K562 (cell line): ENCODE results near the gene KLHL12. TPM values are rescaled to one million over a fixed set of nuclear protein-coding genes. Genes with fewer than 3 reads are reported as not detected.

ENCODE experiments used
- ADNP ChIP-seq: fragments of 200-800 bp; sonication (Bioruptor generic); IDR thresholded peaks from 2 replicates; pipeline ENCODE4 v1.6.1; 2016; ENCODE audit warnings: missing genetic modification characterization, missing compliant biosample characterization
- E2F6 ChIP-seq, 2 experiments: IDR thresholded peaks; 2 replicates each; pipeline ENCODE4 v1.6.1; 2011; ENCODE audit warnings: borderline replicate concordance in 1 of 2, control low read depth in 1 of 2, low read depth in 1 of 2, low read length in 1 of 2, mild to moderate bottlenecking in 1 of 2, mixed read lengths in 1 of 2, moderate library complexity in 1 of 2; ENCODE audit not compliant: insufficient read depth in 1 of 2, insufficient read length in 1 of 2, poor library complexity in 1 of 2, severe bottlenecking in 1 of 2; ENCODE audit errors: extremely low read depth in 1 of 2
- ETV1 ChIP-seq: fragments of 450-650 bp; conservative IDR thresholded peaks from 2 replicates; pipeline ENCODE4 v1.6.1; 2016; ENCODE audit warnings: missing genetic modification characterization, control low read depth, low read depth, missing compliant biosample characterization
- FOXA1 ChIP-seq: fragments of 450-650 bp; IDR thresholded peaks from 2 replicates; pipeline ENCODE4 v1.6.1; 2016; ENCODE audit warnings: mild to moderate bottlenecking, borderline replicate concordance
- FOXP4 ChIP-seq: sonication (generic); formaldehyde crosslinking; IDR thresholded peaks from 2 replicates; pipeline ENCODE4 v1.8.0; 2022; ENCODE audit warnings: mild to moderate bottlenecking, missing genetic modification reagents, borderline replicate concordance
- FUS ChIP-seq: fragments of 200-400 bp; formaldehyde crosslinking; optimal IDR thresholded peaks from 2 replicates; pipeline ENCODE3; 2017; ENCODE audit warnings: low read depth, low read length
- ILF3 ChIP-seq: fragments of 450-650 bp; IDR thresholded peaks from 2 replicates; pipeline ENCODE4 v1.6.1; 2018; ENCODE audit warnings: antibody characterized with exemption, mild to moderate bottlenecking, moderate library complexity, borderline replicate concordance
- IRF2 ChIP-seq: sonication (generic); formaldehyde crosslinking; IDR thresholded peaks from 2 replicates; pipeline ENCODE4 v1.8.1; 2022; ENCODE audit warnings: mild to moderate bottlenecking, missing genetic modification reagents
- LCOR ChIP-seq: sonication (generic); formaldehyde crosslinking; IDR thresholded peaks from 2 replicates; pipeline ENCODE4 v1.8.0; 2022; ENCODE audit warnings: mild to moderate bottlenecking, missing genetic modification reagents
- NBN ChIP-seq: fragments of 450-650 bp; IDR thresholded peaks from 2 replicates; pipeline ENCODE4 v1.6.1; 2016; ENCODE audit warnings: low read depth, mild to moderate bottlenecking
- PHTF2 ChIP-seq: fragments of 250-450 bp; sonication (Bioruptor Pico); IDR thresholded peaks from 2 replicates; pipeline ENCODE4 v1.5.0; 2021; ENCODE audit warnings: mild to moderate bottlenecking
- U2AF2 ChIP-seq: fragments of 200-400 bp; formaldehyde crosslinking; optimal IDR thresholded peaks from 2 replicates; pipeline ENCODE3; 2017; ENCODE audit warnings: low read depth, mild to moderate bottlenecking, low read length
- ZBTB11 ChIP-seq, 3 experiments: fragments of 200-800 bp in 1 of 3; fragments of 250-450 bp in 1 of 3; fragments of 450-650 bp in 1 of 3; sonication (Bioruptor Pico) in 1 of 3; sonication (Bioruptor generic) in 1 of 3; formaldehyde crosslinking in 1 of 3; IDR thresholded peaks; 2 replicates each; pipeline versions ENCODE4 v1.6.1 to v1.8.0; 2016 to 2022; ENCODE audit warnings: mild to moderate bottlenecking in 2 of 3, missing genetic modification characterization in 2 of 3, missing compliant biosample characterization in 1 of 3, moderate library complexity in 1 of 3
- ZMIZ1 ChIP-seq, 2 experiments: fragments of 150-350 bp in 1 of 2; IDR thresholded peaks; 2 replicates each; pipeline ENCODE4 v1.6.1; 2012 to 2016; ENCODE audit warnings: low read depth in 2 of 2, low read length in 2 of 2, mild to moderate bottlenecking in 1 of 2, moderate library complexity in 1 of 2
- polyA plus RNA-seq, 8 experiments: library from polyadenylated mRNA; depleted of rRNA in 4 of 8; stranded (reverse) in 5 of 8; unstranded in 3 of 8; fragments of >200 nt; fragmentation: Nextera tagmentation in 2 of 8; fragmentation: Illumina TruSeq in 1 of 8; extraction: Ambion mirVana in 2 of 8; extraction: Trizol in 1 of 8; gene quantifications; 2 replicates each; pipeline versions ENCODE4 v1.2.1 to v1.2.3, GENCODE V29; 2011 to 2014; ENCODE audit warnings: inconsistent platforms in 1 of 8, missing spikeins in 1 of 8
- total RNA-seq, 7 experiments: library from RNA; depleted of rRNA in 6 of 7; stranded (reverse); fragments of >200 nt in 6 of 7; fragmentation: Illumina TruSeq in 2 of 7; extraction: Trizol in 2 of 7; gene quantifications; 2 replicates each; pipeline versions ENCODE4 v1.2.1 to v1.2.3, GENCODE V29; 2011 to 2021; ENCODE audit warnings: low replicate concordance in 1 of 7

The KLHL12 gene
- total and polyA plus RNA-seq, 9 of the 15 experiments (the other 6 are each of a cell fraction or from before 2014, with no cell fraction given): 23.1 to 85.1 (median 35.0) TPM

GRCh38 chr1:202888531-202889360 is 38.3 kb downstream of the KLHL12 start, which contains the start of gene RABIF (continued):
- TF ChIP-seq ZBTB11 (CRISPR knock-in tag; IDR thresholded peaks at IDR 0.05): peak in 2 of 3 experiments; percentile 16 to 68; a peak in 2 of 6 replicates
- TF ChIP-seq ETV1 (tag): peak; percentile 87
- no peak for TF ChIP-seq ADNP
- TF ChIP-seq PHTF2 (CRISPR knock-in tag): no peak
- no peak for TF ChIP-seq FOXA1
- TF ChIP-seq LCOR (CRISPR knock-in tag): no peak; the same call in 1 of the 2 replicates
- TF ChIP-seq FUS: peak; percentile 72
- TF ChIP-seq U2AF2: no peak
- peak; percentile 29 to 88 for TF ChIP-seq E2F6 (IDR thresholded peaks at IDR 0.05; ENCODE audit: borderline replicate concordance in 1 of 2, extremely low read depth in 1 of 2, insufficient read depth in 1 of 2, insufficient read length in 1 of 2, low read depth in 1 of 2, low read length in 1 of 2, poor library complexity in 1 of 2, severe bottlenecking in 1 of 2)
- TF ChIP-seq IRF2 (CRISPR knock-in tag): no peak
- TF ChIP-seq ILF3: peak; percentile 41; the same call in 1 of the 2 replicates
- TF ChIP-seq FOXP4 (CRISPR knock-in tag): no peak
- peak in 1 of 2 experiments; percentile 18; a peak in 1 of 4 replicates for TF ChIP-seq ZMIZ1 (IDR thresholded peaks at IDR 0.05; ENCODE audit: low read depth in 2 of 2, low read length in 2 of 2)
- TF ChIP-seq NBN: peak; percentile 64; the same call in 1 of the 2 replicates
